Spleen (tissue), 11 donors: ENCODE data around the gene TUBA4B. TPM values are rescaled to one million over a fixed set of nuclear protein-coding genes. Genes with fewer than 3 reads are reported as not detected.

Source experiments
- DNase-seq: peaks from one replicate; pipeline ENCODE4 v3.0.0-alpha.2; 2020
- H3K27ac ChIP-seq, 8 donors: fragments of 200-600 bp; sonication (generic) in 7 of 8; 1 replicate in 4 of 8; 2 replicates in 4 of 8; pipeline versions ENCODE4 v1.5.0 to v1.8.0; 2016 to 2021; ENCODE audit warnings: inconsistent platforms in 4 of 8, mild to moderate bottlenecking in 4 of 8, moderate library complexity in 1 of 8
- H3K27me3 ChIP-seq, 7 donors: fragments of 200-600 bp; sonication (generic) in 6 of 7; replicated peaks in 1 of 7; 1 replicate in 4 of 7; 2 replicates in 3 of 7; pipeline versions ENCODE4 v1.5.0 to v1.8.0; 2016 to 2021; ENCODE audit warnings: inconsistent platforms in 3 of 7, mild to moderate bottlenecking in 1 of 7
- H3K36me3 ChIP-seq, 6 donors: fragments of 200-600 bp; sonication (generic) in 5 of 6; 1 replicate in 4 of 6; 2 replicates in 2 of 6; pipeline versions ENCODE4 v1.5.0 to v1.8.0; 2016 to 2021; ENCODE audit warnings: inconsistent platforms in 2 of 6
- H3K4me1 ChIP-seq, 6 donors: fragments of 200-600 bp; sonication (generic) in 5 of 6; 1 replicate in 3 of 6; 2 replicates in 3 of 6; pipeline versions ENCODE4 v1.5.0 to v1.8.0; 2016 to 2021; ENCODE audit warnings: inconsistent platforms in 3 of 6
- H3K4me3 ChIP-seq, 8 donors: fragments of 200-600 bp; sonication (generic) in 7 of 8; 1 replicate in 4 of 8; 2 replicates in 4 of 8; pipeline versions ENCODE4 v1.5.0 to v1.8.0; 2016 to 2021; ENCODE audit warnings: inconsistent platforms in 4 of 8, mild to moderate bottlenecking in 4 of 8, moderate library complexity in 2 of 8
- H3K9me3 ChIP-seq, 8 donors: fragments of 200-600 bp; sonication (generic) in 7 of 8; 1 replicate in 4 of 8; 2 replicates in 4 of 8; pipeline versions ENCODE4 v1.5.0 to v1.8.0; 2016 to 2021; ENCODE audit warnings: inconsistent platforms in 4 of 8
- POLR2A ChIP-seq, 3 donors: fragments of 450-650 bp; IDR thresholded peaks; one replicate each; pipeline ENCODE4 v1.5.1; 2017; ENCODE audit warnings: antibody characterized with exemption in 3 of 3, mild to moderate bottlenecking in 1 of 3
- POLR2AphosphoS5 ChIP-seq, 3 donors: sonication (generic); formaldehyde crosslinking; IDR thresholded peaks; one replicate each; pipeline ENCODE4 v1.5.1; 2017; ENCODE audit warnings: antibody characterized with exemption in 3 of 3
- WGBS, 5 donors: extraction: QIAGEN DNeasy Blood & Tissue Kit in 3 of 5; methylation state at CpG; one replicate each; pipeline versions ENCODE4 v1.1.5 to v1.1.7; 2013 to 2018; 5-methylcytosine and 5-hydroxymethylcytosine counted together
- intact Hi-C: fragments of 100-400 bp; cut with DNase I; formaldehyde crosslinking; loops from one replicate; pipeline ENCODE4 v1.15.0; 2023; ENCODE audit warnings: low total_unique reads
- polyA plus RNA-seq, 3 donors: library from polyadenylated mRNA; stranded (reverse); fragments of 200-250 nt; gene quantifications; one replicate each; pipeline ENCODE4 v1.2.1, GENCODE V29; 2013
- total RNA-seq, 7 donors: library from RNA; depleted of rRNA in 3 of 7; stranded (reverse); fragments of >200 nt in 3 of 7; fragmentation: NEBNext Ultra II Directional in 4 of 7; extraction: Animal tissue kit (Norgen Biotek cat#: 25700) in 4 of 7; gene quantifications; one replicate each; pipeline versions ENCODE4 v1.1.0 to v1.2.1, GENCODE V29; 2016 to 2021
- TF ChIP-seq, protein P1 (sequence below), 11 experiments: fragments of 200-600 bp in 7 of 11; fragments of 450-650 bp in 4 of 11; sonication (generic) in 4 of 11; IDR thresholded peaks in 8 of 11; conservative IDR thresholded peaks in 3 of 11; 1 replicate in 7 of 11; 2 replicates in 4 of 11; pipeline versions ENCODE4 v1.4.0 to v1.8.0; 2016 to 2021; ENCODE audit warnings: antibody characterized with exemption in 11 of 11, inconsistent platforms in 4 of 11, mild to moderate bottlenecking in 1 of 11
- donor health status: healthy with polysubstance abuse.
- donor health status: DM: no; HTN: no; CAD: no; lungs with moderate emphysema.
- donor health status: DM: no; HTN: no; CAD: no.
- donor health status: Bipolar disorder and iron deficiency.
- donor health status: healthy.
- donor health status: DM: no; HTN: no; CAD: no.
- donor health status: DM: yes; HTN: yes; CAD: no.

The TUBA4B gene
- total and polyA plus RNA-seq, 10 donors: not detected

DNA sequence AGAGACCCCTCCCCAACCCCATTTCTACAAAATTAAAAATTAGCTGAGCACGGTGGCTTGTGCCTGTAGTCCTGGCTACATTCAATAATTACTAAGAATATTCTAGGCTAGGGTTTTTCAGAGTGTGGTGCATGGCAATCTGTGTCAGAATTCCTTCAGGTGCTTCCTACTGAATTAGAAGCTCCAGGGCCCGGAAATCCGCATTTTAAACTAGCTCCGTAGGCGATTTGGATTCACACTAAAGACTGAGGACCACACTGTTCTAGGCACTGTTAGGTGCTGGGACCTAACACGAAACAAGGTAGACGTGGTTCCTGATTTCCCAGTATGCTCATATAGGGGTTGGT, 47.1 kb upstream of the TUBA4B start:
- peak overlapping the region; percentile 93 to 98 (median 97) for H3K27ac ChIP-seq
- peaks cover 0 to 35% (median 15%) of the 10 kb centered on the region in 6 donors for H3K36me3 ChIP-seq
- intact Hi-C loops: loop anchor here (5.0 kb wide), 1 partner anchor 34 kb away; the partner anchor contains the start of gene SLC23A3
- H3K4me1 ChIP-seq: peaks cover 7 to 50% (median 30%) of the 10 kb centered on the region in 6 donors
- TF ChIP-seq POLR2A (IDR thresholded peaks at IDR 0.05): no peak
- no peak for TF ChIP-seq POLR2AphosphoS5 (IDR thresholded peaks at IDR 0.05)
- TF ChIP-seq, protein P1, sequence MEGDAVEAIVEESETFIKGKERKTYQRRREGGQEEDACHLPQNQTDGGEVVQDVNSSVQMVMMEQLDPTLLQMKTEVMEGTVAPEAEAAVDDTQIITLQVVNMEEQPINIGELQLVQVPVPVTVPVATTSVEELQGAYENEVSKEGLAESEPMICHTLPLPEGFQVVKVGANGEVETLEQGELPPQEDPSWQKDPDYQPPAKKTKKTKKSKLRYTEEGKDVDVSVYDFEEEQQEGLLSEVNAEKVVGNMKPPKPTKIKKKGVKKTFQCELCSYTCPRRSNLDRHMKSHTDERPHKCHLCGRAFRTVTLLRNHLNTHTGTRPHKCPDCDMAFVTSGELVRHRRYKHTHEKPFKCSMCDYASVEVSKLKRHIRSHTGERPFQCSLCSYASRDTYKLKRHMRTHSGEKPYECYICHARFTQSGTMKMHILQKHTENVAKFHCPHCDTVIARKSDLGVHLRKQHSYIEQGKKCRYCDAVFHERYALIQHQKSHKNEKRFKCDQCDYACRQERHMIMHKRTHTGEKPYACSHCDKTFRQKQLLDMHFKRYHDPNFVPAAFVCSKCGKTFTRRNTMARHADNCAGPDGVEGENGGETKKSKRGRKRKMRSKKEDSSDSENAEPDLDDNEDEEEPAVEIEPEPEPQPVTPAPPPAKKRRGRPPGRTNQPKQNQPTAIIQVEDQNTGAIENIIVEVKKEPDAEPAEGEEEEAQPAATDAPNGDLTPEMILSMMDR (IDR thresholded peaks at IDR 0.05 in 8 of 11, conservative IDR thresholded peaks at IDR 0.05 in 3 of 11): no peak
- H3K9me3 ChIP-seq: no peaks in the 10 kb centered on the region
- no peaks in the 10 kb centered on the region for H3K27me3 ChIP-seq
- peak overlapping the region; percentile 51 to 84 (median 60) for H3K4me3 ChIP-seq
- WGBS, 5 donors: 17 to 28% (median 22%) methylated on average over 7 of the region's 7 CpGs
- DNase-seq: no peak

DNA sequence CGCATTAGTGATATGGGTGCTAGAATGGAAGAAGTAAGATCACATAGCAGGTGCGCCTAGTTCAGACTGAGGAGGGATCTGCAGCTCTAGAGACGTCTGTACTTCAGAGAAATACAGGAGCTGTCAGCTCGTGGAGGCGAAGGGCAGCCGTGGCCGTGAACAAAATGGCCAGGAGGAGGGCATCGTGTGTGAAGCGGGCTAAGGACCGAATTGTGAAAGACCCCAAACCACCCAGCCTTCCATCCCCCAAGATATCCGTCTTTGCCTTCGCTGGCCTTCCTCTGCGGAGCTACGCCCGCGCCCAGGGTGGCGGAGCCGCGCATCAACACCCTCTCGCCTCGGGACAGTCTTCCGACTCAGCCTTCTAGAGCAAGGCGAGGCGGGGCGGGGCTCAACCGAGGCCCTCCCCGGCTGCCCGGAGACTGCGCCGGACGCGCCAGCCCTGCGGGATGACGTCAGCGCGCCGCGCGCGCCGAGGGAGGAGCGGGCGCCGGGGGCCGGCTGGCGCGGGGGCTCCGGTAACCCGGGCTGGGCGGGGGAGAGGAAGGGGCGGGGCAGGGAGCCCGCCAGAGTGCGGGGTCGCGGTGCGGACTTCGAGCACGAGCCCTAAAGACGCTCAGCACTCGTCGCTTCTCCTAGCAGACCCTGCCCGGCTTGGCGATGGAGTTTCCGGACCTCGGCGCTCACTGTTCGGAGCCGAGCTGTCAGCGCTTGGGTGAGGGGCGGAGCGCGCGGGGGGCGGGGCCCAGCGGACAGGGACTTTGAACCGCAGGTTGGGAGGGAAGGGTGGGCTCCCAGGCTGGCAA, 46.5 kb upstream of the TUBA4B start, which contains the start of gene ZFAND2B:
ZFAND2B (plus strand) TSS at position 455 of the 806 bp plus-strand sequence; CDS start at position 661, 206 bp downstream.
- intact Hi-C loops: loop anchor here (5.0 kb wide), 1 partner anchor 34 kb away; the partner anchor contains the start of gene SLC23A3
- WGBS, 5 donors: 0 to 1% (median 0%) methylated on average over 15 to 76 of the region's 76 CpGs

DNA sequence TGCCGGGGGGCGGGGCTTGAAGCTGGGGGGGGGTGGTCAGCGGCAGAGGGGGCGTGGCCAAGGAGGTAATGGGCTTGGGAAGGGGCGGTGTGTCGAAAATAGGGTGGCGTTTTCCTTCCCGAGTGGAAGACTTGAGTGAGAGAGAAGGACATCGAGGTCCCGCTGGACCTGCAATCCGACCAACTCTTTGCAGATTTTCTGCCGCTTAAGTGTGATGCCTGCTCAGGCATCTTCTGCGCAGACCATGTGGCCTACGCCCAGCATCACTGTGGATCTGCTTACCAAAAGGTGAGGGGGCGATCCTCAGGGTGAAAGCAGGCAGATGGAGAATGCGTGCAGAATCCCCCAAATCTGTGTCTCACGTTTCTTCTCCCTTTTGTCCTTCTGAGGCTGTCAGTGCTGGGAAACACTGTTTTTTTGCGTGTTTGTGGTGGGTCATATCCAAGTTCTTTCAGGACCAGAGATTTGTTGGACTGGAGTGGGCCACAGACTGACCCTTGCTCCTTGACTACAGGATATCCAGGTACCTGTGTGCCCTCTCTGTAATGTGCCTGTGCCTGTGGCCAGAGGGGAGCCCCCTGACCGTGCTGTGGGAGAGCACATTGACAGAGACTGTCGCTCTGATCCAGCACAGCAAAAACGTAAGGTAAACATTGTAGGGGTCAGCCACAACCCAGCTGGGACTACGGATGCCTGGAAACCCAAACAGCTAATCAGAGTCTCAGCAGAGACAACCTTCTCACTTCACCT, 45.7 kb upstream of the TUBA4B start:
- Histone ChIP-seq H3K9me3 (no peaks in the 10 kb centered on the region), H3K36me3 (peaks cover 0 to 42% (median 15%) of the 10 kb centered on the region in 6 donors), H3K4me3 (peak overlapping the region; percentile 51 to 84 (median 60)), H3K27me3 (no peaks in the 10 kb centered on the region), H3K27ac (peak overlapping the region; percentile 93 to 98 (median 97)), H3K4me1 (peaks cover 7 to 61% (median 35%) of the 10 kb centered on the region in 6 donors)
- intact Hi-C loops: loop anchor here (5.0 kb wide), 1 partner anchor 35 kb away; the partner anchor contains the start of gene SLC23A3
- 11 to 27% (median 23%) methylated on average over 20 to 22 of the region's 22 CpGs for WGBS, 5 donors
- DNase-seq: peak; percentile 77
- TF ChIP-seq POLR2A (IDR thresholded peaks at IDR 0.05) (no peak), POLR2AphosphoS5 (IDR thresholded peaks at IDR 0.05) (no peak)
- TF ChIP-seq, protein P1 (IDR thresholded peaks at IDR 0.05 in 8 of 11, conservative IDR thresholded peaks at IDR 0.05 in 3 of 11): no peak

More for the DNA sequence above, 46.5 kb upstream of the TUBA4B start, which contains the start of gene ZFAND2B:
- TF ChIP-seq POLR2AphosphoS5 (IDR thresholded peaks at IDR 0.05): peak; percentile 99 to 100 (median 99)
- peak; percentile 30 to 92 (median 65) for TF ChIP-seq POLR2A (IDR thresholded peaks at IDR 0.05)
- TF ChIP-seq, protein P1 (IDR thresholded peaks at IDR 0.05 in 8 of 11, conservative IDR thresholded peaks at IDR 0.05 in 3 of 11): peak in 6 of 11 experiments; percentile 23 to 61 (median 42)
- Histone ChIP-seq H3K9me3 (no peaks in the 10 kb centered on the region), H3K27me3 (no peaks in the 10 kb centered on the region), H3K4me3 (peak within 1 kb of the TSS; percentile 51 to 84 (median 60)), H3K36me3 (peaks cover 0 to 38% (median 15%) of the 10 kb centered on the region in 6 donors), H3K27ac (peak within 1 kb of the TSS; percentile 93 to 98 (median 97)), H3K4me1 (peaks cover 7 to 55% (median 35%) of the 10 kb centered on the region in 6 donors)
- peak; percentile 99 for DNase-seq
